Nephron (organoid): ENCODE measurements around the gene ANKIB1.

Experiments
- H3K27ac Mint-ChIP-seq, 3 experiments: 2 replicates each; pipeline ENCODE4 v1.8.0; 2020; ENCODE audit warnings: mixed read lengths in 3 of 3, mild to moderate bottlenecking in 2 of 3, moderate library complexity in 1 of 3
- H3K27me3 Mint-ChIP-seq: 2 replicates; pipeline ENCODE4 v1.8.0; 2021; ENCODE audit warnings: low read depth, mild to moderate bottlenecking, moderate library complexity, mixed read lengths
- H3K36me3 Mint-ChIP-seq: 2 replicates; pipeline ENCODE4 v1.8.0; 2020; ENCODE audit warnings: low read depth, mixed read lengths
- H3K4me1 Mint-ChIP-seq: 2 replicates; pipeline ENCODE4 v1.8.0; 2020; ENCODE audit warnings: mixed read lengths
- H3K4me3 Mint-ChIP-seq, 3 experiments: 2 replicates each; pipeline ENCODE4 v1.8.0; 2020; ENCODE audit warnings: mild to moderate bottlenecking in 3 of 3, mixed read lengths in 3 of 3, moderate library complexity in 2 of 3
- H3K9me3 Mint-ChIP-seq: 2 replicates; pipeline ENCODE4 v1.8.0; 2020; ENCODE audit warnings: mixed read lengths
- CTCF ChIP-seq, 3 experiments: fragments of 200-600 bp; sonication (generic); IDR thresholded peaks; one replicate each; pipeline ENCODE4 v1.5.0; 2021; ENCODE audit warnings: antibody characterized with exemption in 3 of 3; ENCODE audit not compliant: unreplicated experiment in 3 of 3

ANKIB1 gene

GRCh38 chr7:92413550-92413949 is 167.8 kb downstream of the ANKIB1 start:
- no peak for TF ChIP-seq CTCF (IDR thresholded peaks at IDR 0.05; ENCODE audit: unreplicated experiment in 3 of 3)
- no peaks in the 10 kb centered on the region for H3K9me3 Mint-ChIP-seq
- no peaks in the 10 kb centered on the region for H3K36me3 Mint-ChIP-seq
- H3K4me3 Mint-ChIP-seq: no peak overlapping the region
- H3K27ac Mint-ChIP-seq: no peak overlapping the region
- H3K4me1 Mint-ChIP-seq: peaks cover 3% of the 10 kb centered on the region
- no peaks in the 10 kb centered on the region for H3K27me3 Mint-ChIP-seq

- H3K4me3 Mint-ChIP-seq: no peak overlapping the region
- TF ChIP-seq CTCF (IDR thresholded peaks at IDR 0.05; ENCODE audit: unreplicated experiment in 3 of 3): no peak
- H3K4me1 Mint-ChIP-seq: peaks cover 3% of the 10 kb centered on the region
- no peaks in the 10 kb centered on the region for H3K36me3 Mint-ChIP-seq
- H3K27ac Mint-ChIP-seq: no peak overlapping the region
- no peaks in the 10 kb centered on the region for H3K27me3 Mint-ChIP-seq
- H3K9me3 Mint-ChIP-seq: no peaks in the 10 kb centered on the region
Observed at GRCh38 chr7:92415225-92415624, 169.5 kb downstream of the ANKIB1 start.

GRCh38 chr7:92417913-92418312 is 172.1 kb downstream of the ANKIB1 start:
- H3K27me3 Mint-ChIP-seq: no peaks in the 10 kb centered on the region
- H3K4me1 Mint-ChIP-seq: peaks cover 13% of the 10 kb centered on the region
- H3K4me3 Mint-ChIP-seq: no peak overlapping the region
- H3K9me3 Mint-ChIP-seq: no peaks in the 10 kb centered on the region
- no peak for TF ChIP-seq CTCF (IDR thresholded peaks at IDR 0.05; ENCODE audit: unreplicated experiment in 3 of 3)
- no peaks in the 10 kb centered on the region for H3K36me3 Mint-ChIP-seq
- no peak overlapping the region for H3K27ac Mint-ChIP-seq

GRCh38 chr7:92421676-92422435 is 176.1 kb downstream of the ANKIB1 start:
- H3K4me1 Mint-ChIP-seq: peaks cover 24% of the 10 kb centered on the region
- H3K27ac Mint-ChIP-seq: peak overlapping the region; percentile 59 to 97 (median 85)
- H3K9me3 Mint-ChIP-seq: no peaks in the 10 kb centered on the region
- H3K27me3 Mint-ChIP-seq: no peaks in the 10 kb centered on the region
- H3K4me3 Mint-ChIP-seq: peak overlapping the region; percentile 21 to 28 (median 25)
- H3K36me3 Mint-ChIP-seq: no peaks in the 10 kb centered on the region
- TF ChIP-seq CTCF (IDR thresholded peaks at IDR 0.05; ENCODE audit: unreplicated experiment in 3 of 3): no peak

DNA sequence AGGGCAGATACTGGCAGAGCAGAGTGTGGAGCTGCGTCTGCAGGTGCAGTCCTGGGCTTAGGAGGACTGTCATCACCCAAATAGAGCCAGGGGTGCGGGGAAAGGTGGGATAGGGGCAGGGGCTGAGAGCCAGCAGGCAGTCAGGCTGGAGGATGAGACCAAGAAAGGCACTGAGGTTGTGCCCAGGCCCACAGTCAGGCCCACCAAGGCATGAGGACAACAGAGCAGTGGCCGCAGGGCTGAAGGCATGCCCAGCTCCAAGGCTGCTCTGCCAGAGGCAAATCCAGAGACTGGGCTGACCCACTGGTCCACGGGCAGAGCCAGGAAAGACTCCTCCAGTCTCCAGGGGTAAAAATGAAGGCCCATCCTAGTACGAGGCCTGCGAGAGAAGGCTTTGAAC is 177.2 kb downstream of the ANKIB1 start:
- no peaks in the 10 kb centered on the region for H3K27me3 Mint-ChIP-seq
- H3K4me1 Mint-ChIP-seq: peaks cover 24% of the 10 kb centered on the region
- no peaks in the 10 kb centered on the region for H3K9me3 Mint-ChIP-seq
- no peak for TF ChIP-seq CTCF (IDR thresholded peaks at IDR 0.05; ENCODE audit: unreplicated experiment in 3 of 3)
- H3K36me3 Mint-ChIP-seq: no peaks in the 10 kb centered on the region
- peak overlapping the region in 2 of 3 experiments; percentile 0 to 85 for H3K27ac Mint-ChIP-seq
- H3K4me3 Mint-ChIP-seq: no peak overlapping the region

DNA sequence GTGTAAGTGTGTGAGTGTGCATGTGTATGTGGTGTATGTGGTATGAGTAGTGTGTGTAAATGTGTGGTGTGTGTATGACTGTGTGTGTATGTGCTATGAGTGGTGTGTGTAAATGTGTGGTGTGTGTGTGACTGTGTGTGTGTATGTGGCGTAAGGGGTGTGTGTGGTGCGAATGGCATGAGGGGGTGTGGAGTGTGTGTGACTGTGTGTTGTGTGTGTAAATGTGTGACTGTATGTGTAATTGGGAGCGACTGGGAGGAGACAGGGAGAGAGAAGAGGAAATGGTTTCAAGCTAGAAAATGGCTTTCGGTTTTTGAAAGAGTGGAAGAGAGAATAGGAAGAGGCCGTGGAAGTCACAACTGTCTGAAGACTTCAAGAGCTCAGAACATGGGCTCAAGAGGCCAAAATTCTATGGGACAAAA is 177.9 kb downstream of the ANKIB1 start:
- Mint-ChIP-seq H3K27me3 (no peaks in the 10 kb centered on the region), H3K27ac (peak overlapping the region; percentile 8 to 60 (median 58)), H3K9me3 (no peaks in the 10 kb centered on the region), H3K4me1 (peaks cover 24% of the 10 kb centered on the region), H3K4me3 (peak overlapping the region; percentile 34 to 62 (median 39)), H3K36me3 (no peaks in the 10 kb centered on the region)
- no peak for TF ChIP-seq CTCF (IDR thresholded peaks at IDR 0.05; ENCODE audit: unreplicated experiment in 3 of 3)
